GM21390 (cell line): ENCODE data around the gene TTBK1.

Experiments
- ATAC-seq: cut with Tn5 transposase; IDR thresholded peaks from one replicate; pipeline ENCODE4 v1.9.1; 2021; ENCODE audit not compliant: unreplicated experiment

The TTBK1 gene

DNA sequence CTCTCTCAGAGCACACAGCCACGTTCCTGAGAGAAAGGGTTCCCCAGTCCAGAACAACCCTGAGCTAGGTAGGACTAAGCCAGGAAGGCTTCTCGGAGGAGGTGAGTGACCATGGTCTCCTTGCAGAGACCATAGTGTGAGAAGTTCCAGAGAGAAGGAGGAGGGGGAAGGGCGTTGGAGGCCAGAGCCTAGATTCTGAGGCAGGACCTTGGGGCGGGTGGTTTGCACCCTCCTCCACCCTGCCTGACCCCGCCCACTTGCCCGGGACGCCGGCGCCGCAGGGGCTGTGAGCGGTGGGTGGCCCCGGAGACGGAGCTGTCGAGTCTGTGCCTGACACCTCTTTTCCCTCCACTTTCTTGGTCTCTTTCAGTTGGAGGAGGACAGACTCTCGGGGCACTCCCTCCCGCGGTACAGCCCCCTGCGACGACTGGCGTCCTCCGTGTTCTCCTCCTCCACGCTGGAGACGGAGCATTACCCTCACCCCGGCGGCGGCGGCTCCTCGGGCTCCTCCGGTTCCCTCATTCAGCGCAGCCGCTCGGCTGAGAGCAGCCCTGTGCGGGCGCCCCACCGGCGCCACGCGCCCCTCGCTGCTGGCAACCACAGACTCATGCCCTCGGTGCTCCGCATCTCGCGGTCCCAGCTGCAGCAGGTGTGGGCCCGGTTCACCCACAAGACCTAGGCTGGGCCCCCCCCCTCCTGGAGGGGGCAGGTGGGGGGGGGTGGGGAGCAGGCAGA is 26.2 kb downstream of the TTBK1 start:
- ATAC-seq = no peak

DNA sequence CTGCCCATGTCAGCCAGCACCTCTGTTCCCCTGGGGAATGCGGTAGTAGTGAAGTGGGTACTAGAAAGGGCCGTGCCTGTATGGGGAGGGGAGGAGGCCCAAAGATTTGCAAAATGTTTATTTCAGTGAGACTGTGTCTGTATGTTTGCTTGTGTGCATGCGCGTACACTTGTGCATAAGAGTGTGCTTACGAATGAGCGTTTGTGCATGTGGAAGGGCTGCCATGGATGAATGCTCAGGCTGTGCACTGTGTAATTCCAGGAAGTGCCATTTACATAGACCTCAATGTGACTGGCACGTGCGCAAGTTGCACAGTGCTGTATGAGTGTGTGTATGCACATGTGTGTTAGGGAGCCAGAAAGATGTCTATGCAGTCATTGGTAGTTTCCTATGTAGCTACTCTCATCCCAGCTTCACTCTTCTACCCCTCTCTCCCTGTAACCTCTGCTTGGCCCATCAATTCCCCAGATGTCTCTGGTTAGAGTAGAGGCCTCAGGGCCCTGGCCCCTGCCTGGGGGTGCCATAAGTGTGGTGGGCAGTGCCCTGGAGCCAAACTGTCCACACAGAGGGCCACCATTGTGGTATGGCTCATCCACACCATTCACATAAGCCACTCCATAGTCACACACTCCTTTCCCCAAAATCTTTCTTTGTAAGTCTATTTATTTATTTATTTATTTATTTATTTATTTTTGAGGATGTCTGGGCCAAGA is 28.0 kb downstream of the TTBK1 start:
- ATAC-seq = no peak

DNA sequence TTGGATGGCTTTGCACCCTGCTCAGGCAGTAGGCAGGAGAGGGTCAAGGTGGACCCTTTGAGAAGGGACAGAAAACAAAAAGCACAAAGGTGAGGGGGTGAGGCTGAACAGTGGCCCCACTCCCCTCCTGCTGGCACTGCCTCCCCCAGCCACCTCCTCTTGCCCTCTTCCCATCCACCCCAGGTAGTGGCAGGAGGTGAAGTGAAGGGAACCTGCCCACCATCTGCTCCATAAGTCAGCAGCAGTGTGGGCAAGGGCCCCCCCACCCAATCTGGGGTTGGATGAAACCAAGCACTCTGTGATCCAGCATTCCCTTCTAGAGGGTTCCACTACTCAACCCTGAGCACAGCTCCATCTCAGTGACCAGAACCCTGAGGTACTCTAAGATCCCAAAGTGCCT is 28.7 kb downstream of the TTBK1 start:
- no peak for ATAC-seq

DNA sequence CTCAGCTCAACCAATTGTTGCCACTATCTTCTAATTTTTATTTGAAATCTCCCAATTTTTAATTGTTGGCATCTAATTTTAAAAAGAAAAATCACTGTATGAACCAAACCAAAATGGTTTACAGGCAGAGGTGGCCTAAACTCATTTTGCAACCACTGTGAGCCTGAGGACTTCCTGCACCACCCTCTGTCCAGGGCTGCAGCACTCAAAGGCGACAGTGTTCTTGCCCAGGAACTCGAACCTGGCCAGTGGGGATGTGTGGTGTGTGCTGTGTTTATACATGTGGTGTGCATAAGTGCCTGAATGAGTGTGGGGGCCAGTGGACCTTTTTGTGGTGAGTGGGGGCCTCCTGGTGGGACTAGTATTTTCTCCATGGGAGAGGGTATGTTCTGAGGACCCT is 30.4 kb downstream of the TTBK1 start:
- ATAC-seq = no peak

DNA sequence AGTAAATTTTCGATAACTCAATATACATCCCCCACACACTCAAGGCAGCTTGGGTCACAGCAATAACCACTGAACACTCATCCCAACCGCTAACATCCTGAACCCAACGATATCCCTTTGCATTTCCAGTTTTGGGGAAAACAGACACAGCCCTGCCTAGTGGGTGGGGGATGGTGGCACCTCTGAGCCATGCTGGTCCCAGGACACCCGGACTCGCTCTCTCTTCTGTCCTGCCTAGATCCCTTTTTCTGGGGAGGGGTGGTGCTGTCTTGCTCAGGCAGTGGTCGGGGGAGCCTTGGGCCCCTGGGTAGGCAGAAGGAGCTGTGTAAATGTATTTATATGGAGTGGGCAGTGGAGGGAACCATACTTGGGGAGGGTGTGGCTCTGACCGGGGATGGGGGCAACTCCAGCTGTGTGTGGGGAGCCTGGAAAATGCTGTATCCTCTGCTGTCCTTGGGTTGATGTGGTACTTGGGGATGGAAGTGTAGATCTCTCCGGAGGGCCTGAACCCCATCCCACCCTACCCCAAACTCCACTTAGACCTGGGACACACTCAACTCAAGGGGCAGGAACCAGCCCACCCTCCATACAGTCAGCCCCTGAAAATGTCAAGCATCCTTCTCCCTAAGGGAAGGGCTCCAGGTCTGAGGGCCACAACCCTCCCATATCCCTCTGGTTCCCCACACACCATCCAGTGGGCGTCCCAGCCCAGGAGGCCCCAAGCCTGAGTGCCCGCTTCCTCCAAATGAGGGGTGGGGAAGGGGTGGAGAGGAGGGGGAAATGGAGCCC is 31.0 kb downstream of the TTBK1 start:
- no peak for ATAC-seq

DNA sequence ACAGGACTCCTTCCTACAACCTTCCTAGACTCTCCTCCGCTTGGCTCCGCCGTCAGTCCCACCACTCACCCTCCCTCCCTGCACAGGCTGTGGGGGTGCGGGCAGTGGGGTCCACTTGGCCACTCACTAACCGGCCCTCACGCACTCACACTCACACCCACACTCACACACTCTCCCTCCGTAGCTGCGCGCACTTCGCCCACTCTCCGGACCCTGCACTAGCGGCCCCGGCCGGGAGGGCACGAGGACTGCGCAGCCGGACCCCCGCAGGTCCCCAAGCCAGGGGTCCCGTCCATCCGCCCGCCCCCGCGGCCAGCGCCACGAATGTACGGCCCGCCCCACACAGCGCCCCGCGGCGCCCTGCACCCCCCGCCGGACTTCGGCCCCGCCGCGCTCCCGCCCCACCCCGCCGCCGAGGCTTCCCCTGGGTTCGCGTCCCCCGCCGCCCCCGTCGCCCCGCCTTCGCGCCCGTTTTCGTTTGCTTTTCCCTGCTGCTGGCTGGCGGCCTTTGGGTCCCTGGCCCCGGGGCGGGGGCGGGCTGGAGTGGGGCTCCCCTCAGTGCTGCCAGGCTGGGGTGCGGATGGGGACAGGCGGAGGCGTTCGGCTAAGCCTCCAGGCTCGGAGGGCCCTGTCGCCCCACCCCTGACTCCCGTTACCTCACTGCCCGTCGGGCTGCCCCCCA is 31.8 kb downstream of the TTBK1 start:
- no peak for ATAC-seq

DNA sequence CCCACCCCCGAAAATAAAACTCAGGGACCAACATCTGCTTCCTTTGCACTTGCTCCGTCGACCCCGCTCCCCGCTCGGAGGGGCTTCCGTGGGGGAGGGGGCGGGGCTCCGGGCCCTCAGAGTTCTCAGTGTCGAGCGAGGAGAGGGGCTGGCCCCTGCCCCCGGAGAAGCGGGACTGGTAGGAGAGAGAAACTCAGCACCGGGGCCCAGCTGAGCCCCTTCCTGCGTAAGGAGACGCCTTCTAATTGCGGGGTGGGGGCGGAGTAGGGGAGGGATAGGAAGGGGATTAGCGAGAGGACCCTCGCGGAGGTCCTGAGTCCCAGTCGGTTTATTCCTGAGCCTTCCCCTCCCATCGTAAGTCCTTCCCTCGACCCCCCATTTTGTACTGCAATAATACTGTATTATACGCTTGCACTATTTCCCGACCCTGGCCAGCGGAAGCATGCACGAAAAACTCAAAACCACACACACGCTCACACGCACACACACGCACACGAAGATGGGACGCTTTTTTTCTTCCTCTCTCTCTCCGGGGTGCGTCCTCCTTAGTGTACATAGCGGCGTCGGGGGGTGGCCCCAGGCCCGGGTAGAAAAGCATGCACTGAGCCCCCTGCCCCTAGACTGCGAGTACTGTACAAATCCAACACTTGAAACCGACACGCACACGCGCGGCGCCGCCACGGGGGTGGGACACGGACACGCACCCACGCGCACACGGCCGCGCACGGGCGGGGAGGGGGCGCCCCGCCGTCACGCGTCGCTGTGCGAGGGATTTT is 32.7 kb downstream of the TTBK1 start:
- no peak for ATAC-seq

DNA sequence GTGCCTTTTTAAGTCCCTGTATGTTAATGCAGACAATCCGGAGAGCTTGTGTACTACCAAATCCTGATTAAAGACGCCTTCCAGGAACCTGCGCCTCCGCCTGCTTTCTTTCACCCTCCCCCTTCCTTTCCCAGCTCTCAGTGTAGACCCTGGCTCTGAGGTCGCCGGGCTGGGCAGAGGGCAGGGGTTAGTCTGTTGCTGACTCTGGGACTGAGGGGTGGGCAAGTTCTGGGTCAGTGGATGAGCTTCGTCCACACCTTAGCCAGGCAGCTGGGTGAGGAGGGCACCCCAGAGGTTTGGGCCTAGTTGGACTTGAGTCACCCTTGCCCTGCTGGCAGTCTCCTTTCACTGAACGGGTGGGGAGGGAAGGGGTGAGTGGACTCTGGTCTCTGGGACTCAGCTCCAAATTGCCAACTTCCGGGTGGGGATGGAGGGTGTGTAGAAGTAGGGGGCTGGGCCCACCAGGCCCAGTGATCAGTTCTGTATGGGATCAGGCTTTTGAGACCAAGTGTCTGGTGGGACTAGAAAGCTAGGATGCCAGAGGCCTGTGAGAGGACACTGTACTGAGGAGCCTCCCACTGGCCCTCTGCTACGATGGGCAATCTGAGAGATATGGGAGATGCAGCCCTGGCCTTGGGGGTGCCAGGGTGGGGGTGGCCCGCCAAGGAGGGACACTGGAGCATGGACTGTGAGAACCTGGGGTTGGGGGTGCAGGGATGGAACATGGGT is 33.5 kb downstream of the TTBK1 start:
- no peak for ATAC-seq

DNA sequence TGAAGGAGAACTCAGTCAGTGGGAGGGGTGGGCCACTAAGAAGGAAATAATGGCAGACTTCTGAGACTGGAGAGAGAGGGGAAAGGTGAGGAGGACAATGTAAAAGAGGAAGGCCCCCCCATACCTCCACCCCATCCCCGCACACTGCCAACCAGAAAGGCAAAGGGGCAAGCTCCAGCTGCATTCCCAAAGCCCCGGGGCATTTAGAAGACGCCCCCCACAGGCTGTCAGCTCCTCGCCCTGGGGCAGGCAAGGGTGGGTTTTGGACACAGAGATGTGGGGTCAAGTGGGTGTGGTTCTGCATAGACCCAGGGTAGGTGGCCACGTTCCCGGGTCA is 34.0 kb downstream of the TTBK1 start:
- ATAC-seq = no peak

DNA sequence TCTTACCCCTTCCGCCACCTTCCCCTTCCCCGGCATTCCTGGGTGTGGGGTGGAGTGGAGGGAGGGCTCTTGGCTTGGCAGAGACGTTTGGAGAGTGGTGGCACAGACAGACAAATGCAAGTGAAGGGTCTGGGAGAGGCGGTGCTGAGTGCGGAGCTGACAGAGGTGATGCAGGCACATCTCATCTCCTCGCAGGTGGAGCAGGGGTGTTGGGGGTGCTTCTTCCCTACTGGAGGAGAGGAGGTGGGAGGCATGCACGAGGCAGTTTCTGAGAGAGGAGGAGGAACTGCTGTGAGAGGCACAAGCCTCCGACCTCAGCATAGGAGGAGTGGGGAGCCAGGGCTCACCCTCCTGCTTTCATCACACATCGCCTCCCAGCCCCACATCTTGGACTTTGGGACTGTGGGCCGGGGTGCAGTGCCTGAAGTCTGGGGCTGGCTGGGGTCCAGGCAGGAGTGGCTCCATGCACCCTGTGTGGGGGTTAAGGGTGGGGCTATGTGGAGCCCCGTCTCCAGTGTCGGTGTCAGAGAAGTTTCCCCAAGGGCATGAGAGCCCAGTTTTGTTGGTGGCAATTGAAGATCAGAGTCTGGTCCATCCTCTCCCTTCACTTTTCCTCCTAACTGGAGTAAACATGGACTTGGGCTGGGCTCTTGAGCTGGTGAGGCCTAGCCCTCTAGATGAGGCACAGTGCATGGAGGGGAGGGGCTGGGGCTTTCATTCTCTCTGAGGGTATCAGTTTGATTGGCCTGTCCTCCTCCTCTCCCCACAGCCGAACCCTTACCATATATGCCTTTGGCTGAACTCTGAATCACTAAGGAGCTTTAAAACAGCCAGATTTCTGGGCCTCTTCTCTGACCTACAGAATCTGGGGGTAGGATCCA is 34.6 kb downstream of the TTBK1 start:
- no peak for ATAC-seq

DNA sequence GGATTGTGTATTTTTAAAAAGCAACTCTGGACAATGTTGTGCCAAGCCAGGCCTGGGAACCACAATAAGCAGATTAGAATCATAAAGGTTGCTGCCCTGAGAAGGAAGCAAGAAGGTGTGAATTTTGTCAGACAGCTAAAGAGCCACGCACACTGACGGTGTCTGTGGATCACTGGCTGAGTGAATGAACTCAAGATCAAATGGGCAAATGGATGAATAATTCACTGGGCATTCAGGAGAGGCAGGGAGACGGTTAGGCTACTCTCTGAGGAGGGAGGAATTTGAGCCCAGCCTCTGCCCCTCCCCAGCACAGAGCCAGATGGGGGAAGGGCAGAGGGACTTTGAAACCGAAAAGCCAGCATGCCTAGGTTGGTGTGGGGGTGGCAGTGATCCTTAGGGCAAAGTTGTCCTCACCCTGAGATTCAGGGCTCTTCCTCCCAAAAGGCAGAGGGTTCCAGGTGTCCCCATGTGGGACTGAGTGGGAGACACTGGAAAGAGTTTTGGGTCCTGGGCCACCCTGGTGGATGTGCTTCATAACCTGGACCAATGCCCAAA is 35.3 kb downstream of the TTBK1 start:
- ATAC-seq = no peak

DNA sequence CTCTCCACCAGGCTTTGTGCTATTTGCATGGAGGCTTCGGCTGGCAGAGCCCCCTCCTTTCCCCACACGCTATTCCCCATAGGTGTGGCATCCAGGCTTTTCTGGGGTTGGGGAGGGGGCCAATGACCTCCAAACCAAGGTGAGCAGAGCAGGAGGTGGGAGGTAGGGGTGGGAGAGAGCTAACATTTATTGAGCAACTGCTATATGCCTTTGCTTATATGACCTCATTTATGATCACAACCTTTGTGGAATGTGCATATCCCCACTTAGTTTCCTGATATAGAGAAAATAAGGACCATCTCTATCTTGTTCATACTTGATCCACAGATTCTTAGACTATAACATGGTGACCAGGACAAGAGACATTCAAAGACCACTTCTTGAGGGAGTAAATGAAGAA is 37.0 kb downstream of the TTBK1 start:
- no peak for ATAC-seq

DNA sequence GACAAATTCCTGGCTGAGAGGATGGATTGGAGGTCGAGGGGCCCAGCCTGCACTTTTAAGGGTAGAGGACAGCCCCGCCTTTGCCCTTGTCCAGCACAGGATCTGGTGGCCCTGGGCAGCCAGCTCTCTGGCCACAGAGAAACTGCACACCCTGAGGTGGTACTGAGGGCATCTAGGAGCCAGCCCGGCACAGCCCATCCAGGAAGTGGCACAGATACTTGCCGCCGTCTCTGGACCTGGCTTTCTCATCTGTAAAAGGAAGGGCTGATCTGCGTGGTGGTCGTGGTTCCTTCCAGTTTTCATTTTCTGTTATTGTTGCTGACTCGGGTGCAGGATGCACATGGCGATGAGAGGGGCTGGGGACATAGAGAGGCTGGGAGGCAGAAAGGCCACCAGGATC is 38.8 kb downstream of the TTBK1 start:
- no peak for ATAC-seq

DNA sequence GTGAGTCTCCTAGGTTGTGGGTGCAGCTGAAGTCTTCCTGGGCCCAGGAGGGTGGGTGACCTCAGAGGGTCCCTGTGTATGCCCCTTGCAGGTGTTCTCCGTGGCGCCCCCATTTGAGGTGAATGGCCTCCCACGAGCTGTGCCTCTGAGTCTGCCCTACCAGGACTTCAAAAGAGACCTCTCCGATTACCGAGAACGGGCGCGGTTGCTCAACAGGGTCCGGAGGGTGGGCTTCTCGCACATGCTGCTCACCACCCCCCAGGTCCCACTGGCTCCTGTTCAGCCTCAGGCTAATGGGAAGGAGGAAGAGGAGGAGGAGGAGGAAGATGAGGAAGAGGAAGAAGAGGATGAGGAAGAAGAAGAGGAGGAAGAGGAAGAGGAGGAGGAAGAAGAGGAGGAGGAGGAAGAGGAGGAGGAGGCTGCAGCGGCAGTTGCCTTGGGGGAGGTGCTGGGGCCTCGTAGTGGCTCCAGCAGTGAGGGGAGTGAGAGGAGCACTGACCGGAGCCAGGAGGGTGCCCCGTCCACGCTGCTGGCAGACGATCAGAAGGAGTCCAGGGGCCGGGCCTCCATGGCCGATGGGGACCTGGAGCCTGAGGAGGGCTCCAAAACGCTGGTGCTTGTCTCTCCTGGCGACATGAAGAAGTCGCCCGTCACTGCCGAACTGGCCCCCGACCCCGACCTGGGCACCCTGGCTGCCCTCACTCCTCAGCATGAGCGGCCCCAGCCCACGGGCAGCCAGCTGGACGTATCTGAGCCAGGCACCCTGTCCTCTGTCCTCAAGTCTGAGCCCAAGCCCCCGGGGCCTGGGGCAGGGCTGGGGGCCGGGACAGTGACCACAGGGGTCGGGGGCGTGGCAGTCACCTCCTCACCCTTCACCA is 39.6 kb downstream of the TTBK1 start:
- ATAC-seq = no peak

DNA sequence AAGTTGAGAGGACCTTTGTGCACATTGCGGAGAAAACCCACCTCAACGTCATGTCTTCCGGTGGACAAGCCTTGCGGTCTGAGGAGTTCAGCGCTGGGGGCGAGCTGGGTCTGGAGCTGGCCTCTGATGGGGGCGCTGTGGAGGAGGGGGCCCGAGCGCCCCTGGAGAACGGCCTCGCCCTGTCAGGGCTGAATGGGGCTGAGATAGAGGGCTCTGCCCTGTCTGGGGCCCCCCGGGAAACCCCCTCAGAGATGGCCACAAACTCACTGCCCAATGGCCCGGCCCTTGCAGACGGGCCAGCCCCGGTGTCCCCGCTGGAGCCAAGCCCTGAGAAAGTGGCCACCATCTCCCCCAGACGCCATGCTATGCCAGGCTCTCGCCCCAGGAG is 40.2 kb downstream of the TTBK1 start:
- no peak for ATAC-seq

DNA sequence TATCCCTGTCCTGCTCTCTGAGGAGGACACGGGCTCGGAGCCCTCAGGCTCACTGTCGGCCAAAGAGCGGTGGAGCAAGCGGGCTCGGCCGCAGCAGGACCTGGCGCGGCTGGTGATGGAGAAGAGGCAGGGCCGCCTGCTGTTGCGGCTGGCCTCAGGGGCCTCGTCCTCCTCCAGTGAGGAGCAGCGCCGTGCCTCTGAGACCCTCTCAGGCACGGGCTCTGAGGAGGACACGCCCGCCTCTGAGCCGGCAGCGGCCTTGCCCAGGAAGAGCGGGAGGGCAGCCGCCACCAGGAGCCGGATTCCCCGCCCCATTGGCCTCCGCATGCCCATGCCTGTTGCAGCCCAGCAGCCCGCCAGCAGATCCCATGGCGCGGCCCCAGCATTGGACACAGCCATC is 40.6 kb downstream of the TTBK1 start:
- no peak for ATAC-seq

DNA sequence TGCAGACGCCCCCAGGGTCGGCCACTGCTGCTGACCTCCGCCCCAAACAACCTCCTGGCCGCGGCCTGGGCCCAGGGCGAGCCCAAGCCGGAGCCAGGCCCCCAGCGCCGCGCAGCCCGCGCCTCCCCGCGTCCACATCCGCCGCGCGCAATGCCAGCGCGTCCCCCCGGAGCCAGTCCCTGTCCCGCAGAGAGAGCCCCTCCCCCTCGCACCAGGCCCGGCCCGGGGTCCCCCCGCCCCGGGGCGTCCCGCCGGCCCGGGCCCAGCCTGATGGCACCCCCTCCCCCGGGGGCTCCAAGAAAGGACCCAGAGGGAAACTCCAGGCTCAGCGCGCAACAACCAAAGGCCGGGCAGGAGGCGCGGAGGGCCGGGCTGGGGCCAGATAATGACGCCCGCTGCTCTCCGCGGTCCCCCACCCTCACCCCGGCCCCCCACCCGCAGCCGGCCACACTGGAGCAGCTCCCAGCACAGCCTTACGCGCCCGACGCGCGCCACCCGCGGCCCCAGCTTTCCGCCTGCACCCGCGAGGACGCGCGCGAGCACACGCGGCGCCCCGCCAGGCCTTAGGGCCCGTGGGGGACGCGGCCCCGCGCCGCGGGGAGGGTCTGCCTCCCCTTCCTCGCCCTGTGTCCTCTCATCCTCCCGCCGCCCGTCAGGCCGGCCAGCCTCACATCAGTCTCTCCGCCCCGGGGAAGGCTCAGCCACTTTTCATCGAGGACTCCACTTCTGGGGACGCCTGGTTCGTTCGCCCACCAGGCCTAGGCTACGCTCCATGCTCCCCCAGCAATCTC is 41.9 kb downstream of the TTBK1 start:
- no peak for ATAC-seq
